ENCODE measurements around the gene CATSPERE.

DNA sequence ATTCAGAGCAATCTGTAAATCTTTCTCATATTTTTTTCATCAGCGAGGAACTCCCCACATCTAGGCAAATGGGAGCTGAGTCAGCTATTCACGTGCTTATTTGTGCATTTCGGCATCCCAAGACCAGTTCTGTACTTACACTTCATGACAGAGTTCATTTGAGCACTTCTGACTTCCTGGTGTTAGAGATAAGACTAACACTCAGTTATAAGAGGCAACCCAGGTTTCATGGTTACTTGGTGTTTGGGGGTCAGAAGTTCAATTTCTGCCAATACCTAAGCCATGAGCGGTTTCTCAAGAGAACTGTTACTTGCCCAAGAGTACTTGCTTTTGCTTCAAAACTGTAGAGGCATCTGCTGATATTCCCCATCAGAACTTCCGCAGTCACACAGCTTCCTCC is 167.7 kb downstream of the CATSPERE start:
- TF ChIP-seq, protein P1, sequence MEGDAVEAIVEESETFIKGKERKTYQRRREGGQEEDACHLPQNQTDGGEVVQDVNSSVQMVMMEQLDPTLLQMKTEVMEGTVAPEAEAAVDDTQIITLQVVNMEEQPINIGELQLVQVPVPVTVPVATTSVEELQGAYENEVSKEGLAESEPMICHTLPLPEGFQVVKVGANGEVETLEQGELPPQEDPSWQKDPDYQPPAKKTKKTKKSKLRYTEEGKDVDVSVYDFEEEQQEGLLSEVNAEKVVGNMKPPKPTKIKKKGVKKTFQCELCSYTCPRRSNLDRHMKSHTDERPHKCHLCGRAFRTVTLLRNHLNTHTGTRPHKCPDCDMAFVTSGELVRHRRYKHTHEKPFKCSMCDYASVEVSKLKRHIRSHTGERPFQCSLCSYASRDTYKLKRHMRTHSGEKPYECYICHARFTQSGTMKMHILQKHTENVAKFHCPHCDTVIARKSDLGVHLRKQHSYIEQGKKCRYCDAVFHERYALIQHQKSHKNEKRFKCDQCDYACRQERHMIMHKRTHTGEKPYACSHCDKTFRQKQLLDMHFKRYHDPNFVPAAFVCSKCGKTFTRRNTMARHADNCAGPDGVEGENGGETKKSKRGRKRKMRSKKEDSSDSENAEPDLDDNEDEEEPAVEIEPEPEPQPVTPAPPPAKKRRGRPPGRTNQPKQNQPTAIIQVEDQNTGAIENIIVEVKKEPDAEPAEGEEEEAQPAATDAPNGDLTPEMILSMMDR (IDR thresholded peaks at IDR 0.05): no peak
- TF ChIP-seq ZFX (IDR thresholded peaks at IDR 0.05; ENCODE audit: borderline replicate concordance): no peak

Data from 22Rv1 (cell line).